ENCODE results near the gene DNAJA1. TPM values are rescaled to one million over a fixed set of nuclear protein-coding genes. Genes with fewer than 3 reads are reported as not detected.

Gene DNAJA1
- total RNA-seq, 1 experiment from 2014 or later = 186 TPM

DNA sequence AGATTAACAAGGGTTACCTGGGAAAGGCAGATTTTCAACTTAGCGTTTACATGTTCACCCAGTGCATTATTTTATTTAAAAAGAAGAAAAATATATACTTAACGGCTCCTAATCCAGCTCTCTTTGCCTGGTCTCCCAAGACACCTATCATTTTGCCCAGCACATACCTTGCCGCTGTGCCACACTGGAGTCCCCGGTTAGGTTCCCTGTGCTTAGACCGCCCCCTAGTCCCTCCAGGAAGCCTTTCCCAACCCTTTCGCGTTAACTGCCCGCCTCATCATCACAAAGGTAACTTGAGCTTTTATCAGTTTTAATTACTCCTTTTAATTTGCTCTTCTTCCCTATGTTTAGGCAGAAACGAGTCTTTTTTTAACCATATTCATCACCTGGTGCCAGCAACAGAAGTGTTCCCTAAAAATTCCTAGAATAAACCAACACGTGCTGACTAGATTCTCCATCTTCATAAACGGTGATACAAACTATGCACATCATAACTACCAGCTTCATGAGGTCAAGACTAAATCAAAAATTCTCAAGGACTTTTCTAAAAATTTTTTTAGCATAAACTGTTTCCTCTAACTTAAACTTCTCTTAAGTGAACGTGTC is 19.7 kb downstream of the DNAJA1 start:
- peaks cover 39% of the 10 kb centered on the region for H3K36me3 Mint-ChIP-seq (ENCODE audit: insufficient read depth, unreplicated experiment)
- no TSS peak for BruUV-seq (replicated peaks)
- intact Hi-C loops (cut with micrococcal nuclease; ENCODE audit: unreplicated experiment) = no loop called here
- no peaks in the 10 kb centered on the region for H3K27me3 Mint-ChIP-seq (ENCODE audit: unreplicated experiment)
- CTCF ChIA-PET = interaction anchor here (0.6 kb wide), 1 partner anchor 9 kb away, joined by 3 read pairs; no protein-coding TSS in a partner anchor
- peaks cover 23% of the 10 kb centered on the region for H3K4me1 Mint-ChIP-seq (ENCODE audit: low read depth, unreplicated experiment)
- TF ChIP-seq, protein P1, sequence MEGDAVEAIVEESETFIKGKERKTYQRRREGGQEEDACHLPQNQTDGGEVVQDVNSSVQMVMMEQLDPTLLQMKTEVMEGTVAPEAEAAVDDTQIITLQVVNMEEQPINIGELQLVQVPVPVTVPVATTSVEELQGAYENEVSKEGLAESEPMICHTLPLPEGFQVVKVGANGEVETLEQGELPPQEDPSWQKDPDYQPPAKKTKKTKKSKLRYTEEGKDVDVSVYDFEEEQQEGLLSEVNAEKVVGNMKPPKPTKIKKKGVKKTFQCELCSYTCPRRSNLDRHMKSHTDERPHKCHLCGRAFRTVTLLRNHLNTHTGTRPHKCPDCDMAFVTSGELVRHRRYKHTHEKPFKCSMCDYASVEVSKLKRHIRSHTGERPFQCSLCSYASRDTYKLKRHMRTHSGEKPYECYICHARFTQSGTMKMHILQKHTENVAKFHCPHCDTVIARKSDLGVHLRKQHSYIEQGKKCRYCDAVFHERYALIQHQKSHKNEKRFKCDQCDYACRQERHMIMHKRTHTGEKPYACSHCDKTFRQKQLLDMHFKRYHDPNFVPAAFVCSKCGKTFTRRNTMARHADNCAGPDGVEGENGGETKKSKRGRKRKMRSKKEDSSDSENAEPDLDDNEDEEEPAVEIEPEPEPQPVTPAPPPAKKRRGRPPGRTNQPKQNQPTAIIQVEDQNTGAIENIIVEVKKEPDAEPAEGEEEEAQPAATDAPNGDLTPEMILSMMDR (IDR thresholded peaks at IDR 0.05; ENCODE audit: unreplicated experiment) = no peak
- H3K27ac Mint-ChIP-seq (ENCODE audit: unreplicated experiment) = peak overlapping the region; percentile 77
- H3K4me3 Mint-ChIP-seq (ENCODE audit: low read depth, unreplicated experiment) = peak overlapping the region; percentile 69
- peak; percentile 41 for DNase-seq
- no peaks in the 10 kb centered on the region for H3K9me3 Mint-ChIP-seq (ENCODE audit: low read depth, unreplicated experiment)

DNA sequence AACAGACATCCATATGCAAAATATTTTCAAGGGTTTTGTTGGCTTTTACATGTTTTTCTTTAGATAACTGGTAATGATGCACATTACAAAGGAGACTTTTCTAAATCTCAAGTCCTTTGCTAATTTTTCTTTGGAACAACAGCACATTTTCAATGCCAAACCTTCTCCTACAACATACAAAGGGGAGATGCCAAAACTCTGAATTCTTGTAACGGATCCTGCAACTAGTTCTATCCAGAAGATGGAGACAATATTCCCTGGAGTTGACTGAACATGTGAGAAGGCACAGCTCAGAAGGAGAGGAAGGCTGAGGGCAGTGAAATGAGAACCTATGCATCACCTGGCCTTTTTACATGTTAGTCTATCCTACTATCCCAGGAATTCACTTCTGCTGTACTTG is 21.0 kb downstream of the DNAJA1 start:
- Mint-ChIP-seq H3K27me3 (ENCODE audit: unreplicated experiment) (no peaks in the 10 kb centered on the region), H3K9me3 (ENCODE audit: low read depth, unreplicated experiment) (no peaks in the 10 kb centered on the region), H3K36me3 (ENCODE audit: insufficient read depth, unreplicated experiment) (peaks cover 34% of the 10 kb centered on the region), H3K4me1 (ENCODE audit: low read depth, unreplicated experiment) (peaks cover 23% of the 10 kb centered on the region), H3K4me3 (ENCODE audit: low read depth, unreplicated experiment) (no peak overlapping the region), H3K27ac (ENCODE audit: unreplicated experiment) (no peak overlapping the region)
- TF ChIP-seq, protein P1 (IDR thresholded peaks at IDR 0.05; ENCODE audit: unreplicated experiment) = no peak
- CTCF ChIA-PET = no interaction called here
- DNase-seq = no peak
- intact Hi-C loops (cut with micrococcal nuclease; ENCODE audit: unreplicated experiment) = no loop called here
- BruUV-seq (replicated peaks) = no TSS peak

DNA sequence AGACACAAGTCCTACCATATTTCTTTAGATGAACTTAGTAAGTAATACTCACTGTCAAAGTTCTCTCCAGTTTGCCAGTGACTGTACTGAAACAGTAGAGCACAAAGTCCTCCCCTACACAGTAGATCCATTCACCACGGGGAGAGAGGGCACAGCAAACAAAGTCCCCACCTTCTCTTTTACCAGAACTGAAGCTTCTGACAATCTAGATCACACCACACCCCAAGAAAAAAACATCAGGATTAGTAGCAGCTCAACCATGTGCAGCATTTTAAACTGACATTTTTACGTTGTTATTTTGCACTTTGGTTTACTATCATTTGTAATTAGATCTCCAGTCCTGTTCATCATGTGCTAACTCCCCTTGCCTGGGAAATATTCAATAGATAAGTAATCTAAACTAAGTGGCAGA is 23.0 kb downstream of the DNAJA1 start:
- H3K27me3 Mint-ChIP-seq (ENCODE audit: unreplicated experiment) = no peaks in the 10 kb centered on the region
- H3K9me3 Mint-ChIP-seq (ENCODE audit: low read depth, unreplicated experiment) = no peaks in the 10 kb centered on the region
- H3K4me1 Mint-ChIP-seq (ENCODE audit: low read depth, unreplicated experiment) = peaks cover 15% of the 10 kb centered on the region
- H3K4me3 Mint-ChIP-seq (ENCODE audit: low read depth, unreplicated experiment) = no peak overlapping the region
- CTCF ChIA-PET = interaction anchor here (0.6 kb wide), 1 partner anchor 84 kb away, joined by 3 read pairs; no protein-coding TSS in a partner anchor
- intact Hi-C loops (cut with micrococcal nuclease; ENCODE audit: unreplicated experiment) = no loop called here
- H3K27ac Mint-ChIP-seq (ENCODE audit: unreplicated experiment) = no peak overlapping the region
- H3K36me3 Mint-ChIP-seq (ENCODE audit: insufficient read depth, unreplicated experiment) = peaks cover 27% of the 10 kb centered on the region
- no peak for DNase-seq
- no TSS peak for BruUV-seq (replicated peaks)
- TF ChIP-seq, protein P1 (IDR thresholded peaks at IDR 0.05; ENCODE audit: unreplicated experiment) = no peak

GRCh38 chr9:33049680-33050361 is 24.7 kb downstream of the DNAJA1 start:
- H3K27ac Mint-ChIP-seq (ENCODE audit: unreplicated experiment) = no peak overlapping the region
- TF ChIP-seq, protein P1 (IDR thresholded peaks at IDR 0.05; ENCODE audit: unreplicated experiment) = no peak
- H3K27me3 Mint-ChIP-seq (ENCODE audit: unreplicated experiment) = no peaks in the 10 kb centered on the region
- BruUV-seq (replicated peaks) = no TSS peak
- CTCF ChIA-PET = no interaction called here
- no peaks in the 10 kb centered on the region for H3K9me3 Mint-ChIP-seq (ENCODE audit: low read depth, unreplicated experiment)
- H3K4me3 Mint-ChIP-seq (ENCODE audit: low read depth, unreplicated experiment) = no peak overlapping the region
- H3K4me1 Mint-ChIP-seq (ENCODE audit: low read depth, unreplicated experiment) = peaks cover 4% of the 10 kb centered on the region
- peaks cover 13% of the 10 kb centered on the region for H3K36me3 Mint-ChIP-seq (ENCODE audit: insufficient read depth, unreplicated experiment)
- no peak for DNase-seq
- intact Hi-C loops (cut with micrococcal nuclease; ENCODE audit: unreplicated experiment) = no loop called here
